Ishikawa (cell line): ENCODE results near the gene CEP295NL.

ENCODE experiments used
- CREB1 ChIP-seq: IDR thresholded peaks from 2 replicates; pipeline ENCODE4 v1.6.1; 2012; ENCODE audit warnings: low read depth
- EGR1 ChIP-seq: IDR thresholded peaks from 2 replicates; pipeline ENCODE4 v1.6.1; 2012
- EP300 ChIP-seq: IDR thresholded peaks from 2 replicates; pipeline ENCODE4 v1.6.1; 2012; ENCODE audit warnings: borderline replicate concordance
- NFIC ChIP-seq: IDR thresholded peaks from 2 replicates; pipeline ENCODE4 v1.6.1; 2012
- RAD21 ChIP-seq: IDR thresholded peaks from 2 replicates; pipeline ENCODE4 v1.6.1; 2012; ENCODE audit warnings: low read depth
- TAF1 ChIP-seq: IDR thresholded peaks from 2 replicates; pipeline ENCODE4 v1.6.1; 2012; ENCODE audit warnings: low read depth, mild to moderate bottlenecking
- TF ChIP-seq, protein P1 (sequence below): IDR thresholded peaks from 2 replicates; pipeline ENCODE4 v1.6.1; 2012
- TF ChIP-seq, protein P2 (sequence below): IDR thresholded peaks from 2 replicates; pipeline ENCODE4 v1.6.1; 2012; ENCODE audit warnings: low read depth, mild to moderate bottlenecking

DNA sequence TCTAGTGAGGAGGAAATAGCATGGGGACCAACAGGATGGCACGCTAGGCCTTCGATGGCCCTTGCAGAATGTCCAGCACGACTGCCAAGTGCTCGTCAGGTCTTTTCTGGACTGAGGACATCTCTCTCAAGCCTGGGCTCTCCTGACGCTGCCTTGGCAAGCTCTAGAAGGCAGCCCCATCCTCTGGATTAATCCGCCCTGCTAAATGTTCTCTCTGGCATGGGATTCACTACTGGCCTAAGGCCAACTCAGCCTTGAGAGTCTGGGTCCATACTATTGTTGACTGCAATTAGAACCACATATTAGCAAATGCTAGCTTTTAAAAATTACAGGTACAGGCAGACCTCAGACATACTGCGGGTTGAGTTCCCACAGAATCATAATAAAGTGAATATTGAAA, 2.5 kb upstream of the CEP295NL start:
- TF ChIP-seq NFIC (no peak), TAF1 (no peak), CREB1 (no peak), EP300 (no peak), RAD21 (no peak), EGR1 (no peak)
- TF ChIP-seq, protein P1, sequence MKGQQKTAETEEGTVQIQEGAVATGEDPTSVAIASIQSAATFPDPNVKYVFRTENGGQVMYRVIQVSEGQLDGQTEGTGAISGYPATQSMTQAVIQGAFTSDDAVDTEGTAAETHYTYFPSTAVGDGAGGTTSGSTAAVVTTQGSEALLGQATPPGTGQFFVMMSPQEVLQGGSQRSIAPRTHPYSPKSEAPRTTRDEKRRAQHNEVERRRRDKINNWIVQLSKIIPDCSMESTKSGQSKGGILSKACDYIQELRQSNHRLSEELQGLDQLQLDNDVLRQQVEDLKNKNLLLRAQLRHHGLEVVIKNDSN, result no peak
- TF ChIP-seq, protein P2, sequence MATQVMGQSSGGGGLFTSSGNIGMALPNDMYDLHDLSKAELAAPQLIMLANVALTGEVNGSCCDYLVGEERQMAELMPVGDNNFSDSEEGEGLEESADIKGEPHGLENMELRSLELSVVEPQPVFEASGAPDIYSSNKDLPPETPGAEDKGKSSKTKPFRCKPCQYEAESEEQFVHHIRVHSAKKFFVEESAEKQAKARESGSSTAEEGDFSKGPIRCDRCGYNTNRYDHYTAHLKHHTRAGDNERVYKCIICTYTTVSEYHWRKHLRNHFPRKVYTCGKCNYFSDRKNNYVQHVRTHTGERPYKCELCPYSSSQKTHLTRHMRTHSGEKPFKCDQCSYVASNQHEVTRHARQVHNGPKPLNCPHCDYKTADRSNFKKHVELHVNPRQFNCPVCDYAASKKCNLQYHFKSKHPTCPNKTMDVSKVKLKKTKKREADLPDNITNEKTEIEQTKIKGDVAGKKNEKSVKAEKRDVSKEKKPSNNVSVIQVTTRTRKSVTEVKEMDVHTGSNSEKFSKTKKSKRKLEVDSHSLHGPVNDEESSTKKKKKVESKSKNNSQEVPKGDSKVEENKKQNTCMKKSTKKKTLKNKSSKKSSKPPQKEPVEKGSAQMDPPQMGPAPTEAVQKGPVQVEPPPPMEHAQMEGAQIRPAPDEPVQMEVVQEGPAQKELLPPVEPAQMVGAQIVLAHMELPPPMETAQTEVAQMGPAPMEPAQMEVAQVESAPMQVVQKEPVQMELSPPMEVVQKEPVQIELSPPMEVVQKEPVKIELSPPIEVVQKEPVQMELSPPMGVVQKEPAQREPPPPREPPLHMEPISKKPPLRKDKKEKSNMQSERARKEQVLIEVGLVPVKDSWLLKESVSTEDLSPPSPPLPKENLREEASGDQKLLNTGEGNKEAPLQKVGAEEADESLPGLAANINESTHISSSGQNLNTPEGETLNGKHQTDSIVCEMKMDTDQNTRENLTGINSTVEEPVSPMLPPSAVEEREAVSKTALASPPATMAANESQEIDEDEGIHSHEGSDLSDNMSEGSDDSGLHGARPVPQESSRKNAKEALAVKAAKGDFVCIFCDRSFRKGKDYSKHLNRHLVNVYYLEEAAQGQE, result no peak
